HG02678 (cell line): ENCODE data around the gene SYS1.

ENCODE experiments used
- ATAC-seq: cut with Tn5 transposase; IDR thresholded peaks from one replicate; pipeline ENCODE4 v1.9.1; 2021; ENCODE audit warnings: mild to moderate bottlenecking, moderate library complexity; ENCODE audit not compliant: unreplicated experiment

Gene SYS1

GRCh38 chr20:45355209-45356084 lies 7.5 kb upstream of the SYS1 start:
- no peak for ATAC-seq

DNA sequence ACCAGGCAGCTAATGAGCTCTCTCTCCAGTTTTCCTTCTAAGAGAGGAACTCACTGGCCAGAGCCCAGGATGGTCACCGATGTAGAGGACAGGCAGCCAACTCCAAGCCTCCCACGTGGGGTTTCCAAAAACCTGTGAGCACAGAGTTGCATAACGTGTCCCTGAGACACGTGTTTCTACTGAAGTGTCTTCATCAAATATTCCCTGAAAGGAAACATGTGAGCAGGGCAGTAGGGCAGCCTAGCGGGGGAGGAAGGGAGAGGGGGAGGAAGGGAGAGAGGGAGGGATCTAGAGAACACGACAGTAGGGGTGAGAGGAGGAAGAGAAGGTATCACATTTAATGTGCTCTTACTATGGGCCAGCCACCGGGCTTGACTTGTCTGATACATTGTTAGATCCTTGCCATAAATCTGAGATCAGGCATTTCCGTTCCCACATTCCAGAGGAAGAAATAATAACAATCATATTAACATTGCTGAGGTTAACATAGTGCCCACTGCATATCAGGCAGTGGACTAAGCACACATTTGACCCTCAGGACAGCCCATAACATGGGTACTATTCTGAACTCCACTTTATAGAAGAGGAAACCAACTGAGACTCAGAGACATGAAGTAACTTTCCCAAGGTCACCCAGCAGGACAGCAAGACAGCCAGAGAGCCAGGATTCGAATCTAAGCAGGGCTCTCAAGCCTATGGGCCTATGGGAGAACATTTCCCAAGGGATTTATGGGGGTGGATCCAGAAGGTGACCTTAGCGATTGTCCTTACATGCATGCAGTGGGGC lies 4.5 kb upstream of the SYS1 start:
- ATAC-seq, result no peak

DNA sequence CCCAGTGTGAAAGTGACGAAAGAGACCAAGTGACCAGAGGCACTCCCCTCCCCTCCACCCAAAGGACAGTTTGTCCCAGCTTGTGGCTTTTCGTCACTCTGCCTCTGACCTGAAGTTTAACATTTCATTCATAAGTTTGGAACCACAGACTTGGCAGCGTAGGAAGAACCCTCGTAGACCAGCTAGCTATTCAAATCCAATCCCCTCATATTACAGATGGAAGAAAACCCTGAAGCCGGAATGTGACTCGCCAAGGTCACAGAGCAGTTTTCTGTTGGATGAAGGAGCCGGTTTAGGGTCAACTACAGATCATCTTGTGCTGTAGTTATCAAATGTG lies 3.9 kb upstream of the SYS1 start:
- no peak for ATAC-seq

GRCh38 chr20:45359406-45360148 lies 3.4 kb upstream of the SYS1 start:
- ATAC-seq, result no peak

DNA sequence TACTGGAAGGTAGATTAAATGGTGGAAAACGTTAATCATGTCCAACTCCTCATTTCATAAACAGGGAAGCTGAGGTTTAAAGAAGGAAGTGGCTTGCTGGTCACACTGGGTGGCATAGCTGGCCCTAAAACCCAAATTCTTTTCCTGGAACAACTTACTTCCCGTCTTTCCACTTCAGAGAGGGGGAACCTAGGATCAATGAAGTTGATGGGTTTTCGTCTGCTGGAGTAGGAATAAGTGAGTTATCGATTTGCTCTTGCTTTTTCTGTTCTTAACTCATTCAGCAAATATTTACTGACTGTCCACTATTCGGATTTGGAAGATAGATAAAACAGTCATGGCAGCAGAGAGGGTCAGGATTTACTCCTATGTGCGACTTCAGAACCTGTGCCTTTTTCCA lies 1.2 kb upstream of the SYS1 start:
- ATAC-seq, result no peak

GRCh38 chr20:45363611-45364492 lies 896 bp downstream of the SYS1 start:
- no peak for ATAC-seq

DNA sequence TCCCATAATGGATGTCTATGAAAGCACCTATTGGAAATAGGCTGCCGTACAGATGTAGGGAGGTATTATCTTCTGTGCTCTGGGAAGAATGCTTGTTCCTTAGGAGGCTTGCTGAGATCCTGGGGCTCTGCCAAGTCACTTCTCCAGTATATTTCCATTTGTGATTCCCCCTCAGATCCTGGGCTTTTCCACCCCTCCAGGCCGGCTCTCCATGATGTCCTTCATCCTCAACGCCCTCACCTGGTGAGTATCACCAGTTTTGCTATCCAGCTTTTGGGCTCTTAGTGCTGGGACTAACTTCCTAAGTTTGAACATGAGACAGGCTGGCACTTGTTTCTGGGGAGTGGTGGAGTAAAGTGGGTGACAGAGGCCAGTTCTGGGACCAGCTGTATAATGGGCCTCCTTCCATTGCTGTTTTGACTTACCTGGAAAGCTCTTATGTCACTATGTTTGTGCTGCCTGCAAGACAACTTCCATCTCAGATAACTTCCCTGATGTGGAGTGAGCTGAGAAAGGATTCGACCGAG lies 2.6 kb downstream of the SYS1 start:
- ATAC-seq, result no peak

- ATAC-seq, result no peak
These were observed 3.2 kb downstream of the SYS1 start for GRCh38 chr20:45366192-45366591.

GRCh38 chr20:45366631-45367030 lies 3.7 kb downstream of the SYS1 start:
- no peak for ATAC-seq

DNA sequence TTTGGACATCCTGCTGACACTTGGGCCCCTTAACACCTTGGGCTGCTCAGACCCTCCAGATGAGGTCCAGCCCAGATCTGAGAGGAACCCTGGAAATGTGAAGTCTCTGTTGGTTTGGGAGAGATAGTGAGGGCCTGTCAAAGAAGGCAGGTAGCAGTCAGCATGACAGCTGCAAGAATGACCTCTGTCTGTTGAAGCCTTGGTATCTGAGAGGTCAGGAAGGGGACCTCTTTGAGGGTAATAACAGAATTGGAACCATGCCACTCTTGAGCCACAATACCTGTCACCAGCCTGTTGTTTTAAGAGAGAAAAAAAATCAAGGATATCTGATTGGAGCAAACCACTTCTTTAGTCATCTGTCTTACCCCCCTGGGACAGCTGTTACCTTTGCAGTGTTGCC lies 4.2 kb downstream of the SYS1 start:
- ATAC-seq, result no peak

GRCh38 chr20:45368221-45368980 lies 5.4 kb downstream of the SYS1 start:
- peak; percentile 83 for ATAC-seq

DNA sequence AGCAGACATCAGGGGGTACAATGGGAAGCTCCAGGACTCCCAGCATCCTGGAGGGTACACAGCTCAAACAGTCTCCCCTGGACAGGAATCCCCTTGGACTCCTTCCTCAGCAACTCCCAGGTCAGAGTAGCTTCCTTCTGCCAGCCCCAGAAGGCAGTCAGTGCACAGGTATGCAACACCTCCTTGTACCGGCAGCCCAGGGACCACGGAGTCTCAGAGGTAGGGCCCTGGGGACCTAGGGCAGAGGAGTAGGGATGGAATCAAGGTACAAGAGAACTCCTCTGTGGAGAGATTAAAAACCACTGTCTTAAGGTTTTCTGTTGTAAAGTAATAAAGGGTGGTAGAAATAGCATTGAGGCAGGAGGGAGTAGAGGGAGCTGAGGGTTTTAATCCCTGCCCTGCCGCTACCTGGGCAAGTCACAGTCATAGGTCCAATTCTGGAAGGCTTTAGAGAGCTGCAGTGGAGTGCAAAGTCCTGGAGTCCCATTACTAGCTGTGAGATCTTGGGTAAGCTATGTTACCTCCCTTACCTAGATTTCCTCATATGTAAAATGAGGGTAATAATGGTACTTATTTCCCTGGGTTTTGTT lies 7.7 kb downstream of the SYS1 start:
- ATAC-seq, result no peak

DNA sequence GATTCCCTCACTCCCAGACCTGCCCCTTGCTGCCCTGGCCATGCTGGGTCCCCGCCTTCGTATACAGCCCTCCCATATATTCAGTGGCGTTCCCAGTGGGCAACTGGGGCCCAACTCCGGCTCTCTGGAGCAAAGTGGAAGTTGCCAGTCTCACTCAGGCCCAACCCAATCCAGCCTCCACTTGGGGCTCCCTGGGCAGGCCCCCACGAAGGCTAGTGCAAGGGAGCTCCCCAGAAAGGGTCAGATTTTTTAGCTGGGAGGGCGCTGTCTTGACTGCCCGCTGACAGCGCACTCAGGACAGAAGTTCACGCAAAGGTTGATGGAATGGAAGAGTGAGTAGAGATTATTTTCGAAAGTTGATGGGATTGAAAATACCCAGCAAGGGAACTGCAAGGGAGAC lies 9.3 kb downstream of the SYS1 start:
- ATAC-seq, result no peak

GRCh38 chr20:45372646-45373352 lies 9.8 kb downstream of the SYS1 start:
- no peak for ATAC-seq

DNA sequence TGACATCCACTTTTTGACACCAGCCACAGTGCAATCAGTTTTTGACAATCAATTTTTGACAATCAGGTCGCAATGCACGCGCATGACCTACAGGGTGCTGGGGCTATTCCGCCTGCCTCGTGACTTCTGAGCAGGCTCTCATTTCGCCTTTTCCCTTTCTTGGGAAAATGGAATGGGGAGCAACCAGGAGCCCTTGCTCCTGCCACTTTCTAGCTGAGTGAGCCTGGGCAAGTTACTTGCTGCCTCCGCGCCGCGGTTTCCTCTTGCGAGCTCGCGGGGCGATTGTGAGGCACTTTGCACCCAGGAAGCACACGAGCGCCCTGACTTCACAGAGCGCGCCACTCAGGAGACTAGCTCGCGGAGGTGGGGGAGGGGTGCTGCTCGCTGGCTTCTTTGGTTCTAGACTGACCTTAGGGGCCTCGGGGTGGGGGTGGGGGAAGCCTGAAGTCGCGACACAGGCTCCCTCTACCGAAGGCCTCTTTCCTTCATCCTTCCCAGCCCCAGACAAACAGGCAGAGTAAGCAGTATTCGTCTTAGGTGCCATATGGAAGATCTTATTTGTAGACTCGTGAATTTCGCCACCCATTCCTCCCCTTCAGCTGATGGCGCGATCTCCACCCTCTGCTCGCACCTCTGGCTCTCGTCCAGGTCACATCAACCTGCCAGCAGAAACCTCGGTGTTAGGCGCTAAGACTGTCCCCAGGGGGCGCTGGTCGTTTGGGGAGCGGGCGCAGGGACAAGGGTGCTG lies 10.6 kb downstream of the SYS1 start:
- ATAC-seq, result peak; percentile 77

DNA sequence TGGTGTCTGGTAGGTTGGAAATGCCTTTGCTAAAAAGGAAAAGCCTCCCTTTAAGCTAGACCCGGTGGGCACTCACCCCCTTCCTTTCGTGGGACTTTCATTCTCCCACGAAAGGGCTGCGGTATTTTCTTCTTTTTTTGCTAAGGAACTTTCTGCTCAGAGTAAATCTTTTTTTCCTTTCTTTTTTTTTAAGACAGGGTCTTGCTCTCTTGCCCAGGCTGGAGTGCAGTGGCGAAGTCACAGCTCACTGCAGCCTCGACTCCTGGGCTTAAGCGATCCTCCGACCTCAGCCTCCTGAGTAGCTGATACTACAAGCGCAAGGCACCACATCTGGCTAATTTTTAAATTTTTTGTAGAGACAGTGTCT lies 11.1 kb downstream of the SYS1 start:
- no peak for ATAC-seq

DNA sequence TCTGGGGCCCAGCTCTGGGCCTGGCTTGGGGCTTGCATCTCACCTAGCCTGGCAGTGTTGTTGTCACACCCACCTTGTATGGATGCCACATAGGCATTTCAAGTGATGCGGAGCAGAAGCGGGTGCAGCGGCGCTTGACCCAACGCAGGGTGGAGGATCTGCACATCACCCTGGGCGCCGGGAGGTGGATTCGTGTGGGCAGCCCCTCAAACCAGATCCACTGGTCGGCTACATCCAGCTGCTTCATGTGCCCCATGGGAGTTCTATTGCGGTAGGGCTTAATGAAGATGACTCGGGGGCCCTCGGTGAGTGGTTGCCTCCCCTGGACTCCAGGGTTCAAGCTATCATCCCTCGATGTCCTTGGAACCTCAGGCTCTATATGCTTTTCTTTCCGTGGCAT lies 12.0 kb downstream of the SYS1 start:
- no peak for ATAC-seq

GRCh38 chr20:45377269-45377668 lies 14.3 kb downstream of the SYS1 start:
- ATAC-seq, result no peak
